Central memory CD8-positive, alpha-beta T cell (primary cell): ENCODE results near the gene KLK13.
A peak's percentile ranks its signal among the peaks of the same experiment; 100 is the strongest.

Experiments used
- ATAC-seq: fragments of 150-1000 bp; cut with Tn5 transposase; replicated peaks from 2 replicates; pipeline ENCODE4 v1.10.0; 2022; ENCODE audit warnings: mild to moderate bottlenecking, moderate FRiP score, moderate number of reproducible peaks; ENCODE audit not compliant: poor library complexity, severe bottlenecking; ENCODE audit errors: extremely low read depth
- DNase-seq, 2 donors: peaks; one replicate each; pipeline ENCODE4 v3.0.0; 2021; ENCODE audit warnings: low spot score in 2 of 2
- H3K27ac Mint-ChIP-seq: one replicate; pipeline ENCODE4 v1.8.0; 2022; ENCODE audit warnings: low read depth, mild to moderate bottlenecking, moderate library complexity, mixed read lengths
- H3K27me3 Mint-ChIP-seq: one replicate; pipeline ENCODE4 v1.8.0; 2022; ENCODE audit warnings: mixed read lengths
- H3K36me3 Mint-ChIP-seq: one replicate; pipeline ENCODE4 v1.8.0; 2022; ENCODE audit warnings: mild to moderate bottlenecking, moderate library complexity, mixed read lengths; ENCODE audit not compliant: insufficient read depth
- H3K4me1 Mint-ChIP-seq: one replicate; pipeline ENCODE4 v1.8.0; 2022; ENCODE audit warnings: mixed read lengths
- H3K4me3 Mint-ChIP-seq: one replicate; pipeline ENCODE4 v1.8.0; 2022; ENCODE audit warnings: mild to moderate bottlenecking, moderate library complexity, mixed read lengths
- H3K9me3 Mint-ChIP-seq: one replicate; pipeline ENCODE4 v1.8.0; 2022; ENCODE audit warnings: mixed read lengths

The KLK13 gene

GRCh38 chr19:51086153-51086850 lies 21.4 kb upstream of the KLK13 start:
- Mint-ChIP-seq H3K27ac (no peak overlapping the region), H3K4me1 (no peaks in the 10 kb centered on the region), H3K27me3 (peaks cover 26% of the 10 kb centered on the region), H3K9me3 (no peaks in the 10 kb centered on the region), H3K4me3 (no peak overlapping the region), H3K36me3 (peaks cover 1% of the 10 kb centered on the region)
- no peak for ATAC-seq
- DNase-seq, result no peak

GRCh38 chr19:51084505-51084904 lies 19.6 kb upstream of the KLK13 start:
- DNase-seq, result no peak
- no peak overlapping the region for H3K27ac Mint-ChIP-seq
- no peak for ATAC-seq
- H3K4me1 Mint-ChIP-seq, result no peaks in the 10 kb centered on the region
- H3K27me3 Mint-ChIP-seq, result peaks cover 26% of the 10 kb centered on the region
- peaks cover 1% of the 10 kb centered on the region for H3K36me3 Mint-ChIP-seq
- H3K9me3 Mint-ChIP-seq, result no peaks in the 10 kb centered on the region
- no peak overlapping the region for H3K4me3 Mint-ChIP-seq

GRCh38 chr19:51083783-51084182 lies 18.9 kb upstream of the KLK13 start:
- DNase-seq (no peak), ATAC-seq (no peak)

DNA sequence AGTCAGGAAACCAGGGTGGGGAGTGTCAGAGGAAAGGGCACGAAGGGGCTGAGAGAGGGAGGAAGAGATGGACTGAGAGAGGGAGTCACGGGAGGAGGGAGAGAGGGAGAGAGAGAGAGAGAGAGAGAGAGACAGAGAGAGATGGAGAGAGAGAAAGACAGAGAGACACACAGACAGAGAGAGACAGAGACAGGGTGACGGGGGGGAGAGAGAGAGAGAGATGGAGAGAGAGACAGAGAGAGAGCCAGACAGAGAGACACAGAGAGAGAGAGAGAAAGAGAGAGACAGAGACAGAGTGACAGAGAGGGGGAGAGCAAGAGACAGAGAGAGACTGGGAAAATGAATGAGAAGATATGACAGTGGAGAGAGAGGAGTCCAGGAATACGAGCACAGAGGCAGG lies 18.3 kb upstream of the KLK13 start:
- H3K27ac Mint-ChIP-seq, result peak overlapping the region; percentile 16

More at GRCh38 chr19:51083783-51084182, 18.9 kb upstream of the KLK13 start:
- no peaks in the 10 kb centered on the region for H3K36me3 Mint-ChIP-seq
- peak overlapping the region; percentile 16 for H3K27ac Mint-ChIP-seq
- H3K9me3 Mint-ChIP-seq, result no peaks in the 10 kb centered on the region
- no peaks in the 10 kb centered on the region for H3K4me1 Mint-ChIP-seq
- no peak overlapping the region for H3K4me3 Mint-ChIP-seq
- H3K27me3 Mint-ChIP-seq, result peaks cover 26% of the 10 kb centered on the region

DNA sequence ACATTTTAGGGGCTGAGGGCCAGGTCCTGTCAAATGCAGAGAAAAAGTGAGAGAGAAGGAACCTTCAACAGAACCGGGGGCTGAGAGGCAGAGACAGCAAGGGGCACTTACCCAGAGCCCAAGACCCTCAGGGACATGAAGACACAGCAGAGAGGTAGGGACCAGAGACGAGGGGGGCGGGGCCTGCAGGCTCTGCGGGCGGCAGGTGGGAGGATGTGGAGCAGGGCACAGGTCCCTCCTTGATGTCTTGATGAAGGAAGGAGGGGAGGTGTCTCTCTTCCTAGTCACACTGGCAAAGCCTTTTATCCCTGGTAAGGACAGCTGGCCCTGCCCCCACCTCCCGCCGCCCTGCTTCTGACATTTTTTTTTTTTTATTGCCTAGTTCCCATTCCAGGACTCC lies 17.7 kb upstream of the KLK13 start, which contains the start of gene KLK14:
KLK14 (minus strand) TSS at position 277 of the 400 bp plus-strand sequence; CDS start at position 4, 273 bp downstream.
- DNase-seq (no peak), ATAC-seq (no peak)
- H3K9me3 Mint-ChIP-seq, result no peaks in the 10 kb centered on the region
- peaks cover 26% of the 10 kb centered on the region for H3K27me3 Mint-ChIP-seq
- H3K4me1 Mint-ChIP-seq, result no peaks in the 10 kb centered on the region
- H3K4me3 Mint-ChIP-seq, result no peak within 1 kb of the TSS
- peak within 1 kb of the TSS; percentile 16 for H3K27ac Mint-ChIP-seq
- peaks cover 2% of the 10 kb centered on the region for H3K36me3 Mint-ChIP-seq

More for the DNA sequence above, 18.3 kb upstream of the KLK13 start:
- Mint-ChIP-seq H3K4me1 (no peaks in the 10 kb centered on the region), H3K36me3 (peaks cover 2% of the 10 kb centered on the region), H3K4me3 (no peak overlapping the region), H3K9me3 (no peaks in the 10 kb centered on the region), H3K27me3 (peaks cover 26% of the 10 kb centered on the region)
- ATAC-seq (no peak), DNase-seq (no peak)

GRCh38 chr19:51081476-51081875 lies 16.6 kb upstream of the KLK13 start:
- no peak for ATAC-seq
- Mint-ChIP-seq H3K9me3 (no peaks in the 10 kb centered on the region), H3K4me3 (no peak overlapping the region), H3K27ac (no peak overlapping the region), H3K27me3 (peaks cover 35% of the 10 kb centered on the region), H3K36me3 (peaks cover 2% of the 10 kb centered on the region), H3K4me1 (no peaks in the 10 kb centered on the region)
- no peak for DNase-seq

- ATAC-seq (no peak), DNase-seq (no peak)
- no peaks in the 10 kb centered on the region for H3K9me3 Mint-ChIP-seq
- H3K4me3 Mint-ChIP-seq, result no peak overlapping the region
- H3K4me1 Mint-ChIP-seq, result no peaks in the 10 kb centered on the region
- no peak overlapping the region for H3K27ac Mint-ChIP-seq
- H3K27me3 Mint-ChIP-seq, result peaks cover 51% of the 10 kb centered on the region
- peaks cover 2% of the 10 kb centered on the region for H3K36me3 Mint-ChIP-seq
Observed at GRCh38 chr19:51079481-51080110, 14.7 kb upstream of the KLK13 start.

- DNase-seq, result no peak
- Mint-ChIP-seq H3K9me3 (no peaks in the 10 kb centered on the region), H3K4me3 (no peak overlapping the region), H3K27me3 (peaks cover 56% of the 10 kb centered on the region), H3K4me1 (no peaks in the 10 kb centered on the region), H3K27ac (no peak overlapping the region), H3K36me3 (peaks cover 2% of the 10 kb centered on the region)
- no peak for ATAC-seq
Observed at GRCh38 chr19:51078731-51079130, 13.8 kb upstream of the KLK13 start.

- peaks cover 56% of the 10 kb centered on the region for H3K27me3 Mint-ChIP-seq
- no peaks in the 10 kb centered on the region for H3K4me1 Mint-ChIP-seq
- DNase-seq (no peak), ATAC-seq (no peak)
- no peaks in the 10 kb centered on the region for H3K9me3 Mint-ChIP-seq
- H3K4me3 Mint-ChIP-seq, result no peak overlapping the region
- H3K27ac Mint-ChIP-seq, result no peak overlapping the region
- H3K36me3 Mint-ChIP-seq, result peaks cover 2% of the 10 kb centered on the region
Observed at GRCh38 chr19:51078104-51078503, 13.2 kb upstream of the KLK13 start.

DNA sequence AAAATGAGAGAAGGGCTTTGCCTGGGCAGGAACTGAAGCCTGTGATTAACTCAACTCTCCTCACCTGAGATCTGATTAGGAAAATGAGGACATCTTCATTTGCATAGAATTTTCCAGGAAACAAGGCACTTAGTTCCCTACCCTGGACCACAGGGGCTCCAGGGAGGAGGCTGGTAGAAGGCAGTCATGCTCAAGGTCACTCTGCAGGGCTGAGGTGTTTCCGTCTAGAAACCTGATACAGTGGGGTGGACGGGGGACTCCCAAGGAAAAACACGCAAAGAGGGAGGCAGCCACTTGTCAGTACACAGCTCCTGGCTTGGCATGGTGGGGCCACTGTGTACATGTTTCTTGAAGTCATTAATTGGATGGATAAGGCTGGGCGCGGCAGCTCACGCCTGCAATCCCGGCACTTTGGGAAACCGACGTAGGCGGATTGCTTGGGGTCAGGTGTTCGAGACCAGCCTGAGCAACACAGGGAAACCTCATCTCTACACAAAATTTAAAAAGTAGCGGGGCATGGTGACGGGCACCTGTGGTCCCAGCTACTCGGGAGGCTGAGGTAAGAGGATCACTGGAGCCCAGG lies 11.8 kb upstream of the KLK13 start:
- Mint-ChIP-seq H3K4me3 (no peak overlapping the region), H3K36me3 (peaks cover 2% of the 10 kb centered on the region), H3K4me1 (no peaks in the 10 kb centered on the region), H3K27me3 (peaks cover 43% of the 10 kb centered on the region), H3K9me3 (no peaks in the 10 kb centered on the region), H3K27ac (no peak overlapping the region)
- DNase-seq (no peak), ATAC-seq (no peak)

DNA sequence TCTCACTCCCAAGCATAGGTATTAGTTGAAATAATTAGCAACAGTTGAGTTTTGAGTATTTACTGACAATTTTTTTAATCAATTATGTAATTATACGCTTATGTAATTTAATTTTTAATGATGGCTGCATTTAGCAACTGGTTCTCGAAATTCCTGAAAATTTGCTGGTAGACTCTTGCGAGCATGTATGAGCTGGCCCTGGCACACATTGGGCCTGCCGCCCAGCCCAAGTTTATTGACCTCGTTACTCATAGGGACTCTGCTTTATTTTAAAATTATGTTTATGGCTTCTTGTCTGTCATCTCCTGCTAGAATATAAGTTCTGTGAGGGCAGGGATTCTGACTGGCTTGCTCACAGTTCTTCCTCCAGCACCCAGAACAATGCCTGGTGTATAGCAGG lies 11.1 kb upstream of the KLK13 start:
- H3K27ac Mint-ChIP-seq, result no peak overlapping the region
- peaks cover 40% of the 10 kb centered on the region for H3K27me3 Mint-ChIP-seq
- H3K9me3 Mint-ChIP-seq, result no peaks in the 10 kb centered on the region
- H3K36me3 Mint-ChIP-seq, result peaks cover 2% of the 10 kb centered on the region
- ATAC-seq (no peak), DNase-seq (no peak)
- H3K4me1 Mint-ChIP-seq, result no peaks in the 10 kb centered on the region
- no peak overlapping the region for H3K4me3 Mint-ChIP-seq

DNA sequence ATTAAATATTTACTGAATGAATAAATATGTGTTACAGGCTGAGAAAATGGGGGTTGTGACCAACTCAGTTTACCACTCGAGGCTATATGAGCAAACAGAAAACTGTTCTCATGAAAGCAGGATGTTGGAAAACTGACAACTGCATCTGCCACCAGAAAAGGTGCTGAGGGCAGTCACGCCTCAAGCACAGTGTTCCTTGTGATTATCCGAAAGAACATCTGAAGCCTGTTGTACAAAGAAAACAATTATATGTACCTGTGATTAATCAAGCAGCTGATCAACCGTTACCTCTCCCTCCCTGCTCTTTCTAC lies 6.2 kb upstream of the KLK13 start:
- ATAC-seq (no peak), DNase-seq (no peak)
- H3K4me3 Mint-ChIP-seq, result no peak overlapping the region
- peaks cover 46% of the 10 kb centered on the region for H3K27me3 Mint-ChIP-seq
- H3K36me3 Mint-ChIP-seq, result no peaks in the 10 kb centered on the region
- H3K9me3 Mint-ChIP-seq, result no peaks in the 10 kb centered on the region
- no peaks in the 10 kb centered on the region for H3K4me1 Mint-ChIP-seq
- H3K27ac Mint-ChIP-seq, result no peak overlapping the region
